HG02943 (cell line): Measurements from ENCODE around the gene TINCR.
"Not testable (repeated sequence)": the region's sequence is repeated elsewhere in the genome, so short reads cannot be mapped to it uniquely, and the experiment has no call there.

Experiments
- ATAC-seq: cut with Tn5 transposase; IDR thresholded peaks from one replicate; pipeline ENCODE4 v1.9.1; 2021; ENCODE audit warnings: mild to moderate bottlenecking, low read depth, moderate library complexity; ENCODE audit not compliant: unreplicated experiment

TINCR gene

DNA sequence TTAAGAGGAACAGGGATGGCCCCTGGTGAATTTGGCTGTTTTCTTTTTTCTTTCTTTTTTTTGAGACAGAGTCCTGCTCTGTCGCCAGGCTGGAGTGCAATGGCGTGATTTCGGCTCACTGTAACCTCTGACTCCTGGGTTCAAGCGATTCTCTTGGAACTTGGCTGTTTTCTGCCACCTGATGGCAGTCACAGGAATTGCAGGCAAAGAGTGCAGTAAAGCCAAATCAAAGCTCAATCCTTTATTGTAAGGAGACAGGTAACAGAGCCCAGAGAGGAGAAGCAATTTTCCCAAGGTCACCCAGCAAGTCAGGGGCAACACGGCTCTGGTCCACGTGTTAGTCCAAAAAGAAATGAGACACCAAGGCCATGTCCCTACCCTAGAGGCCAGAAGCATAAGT lies 6.2 kb downstream of the TINCR start:
- ATAC-seq: no peak

DNA sequence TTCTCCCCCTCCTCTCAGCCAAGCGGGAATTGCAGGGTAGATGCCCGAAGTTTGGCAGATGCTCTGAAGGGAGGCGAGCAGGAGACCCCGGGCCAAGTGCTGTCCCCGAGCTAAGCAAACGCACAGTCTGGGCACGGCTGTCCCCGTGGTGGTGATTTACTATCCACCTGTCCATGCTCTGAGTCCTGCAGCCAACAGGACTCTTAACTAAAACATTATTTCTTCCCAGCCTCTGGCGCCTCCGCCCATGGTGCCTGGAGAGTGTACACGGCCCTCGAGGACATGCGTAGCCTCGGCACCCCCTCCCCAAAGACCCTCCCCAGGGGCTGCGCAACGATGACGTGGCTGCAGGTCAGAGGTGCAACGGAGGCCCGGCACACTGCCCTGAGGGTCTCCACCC lies 7.6 kb downstream of the TINCR start:
- no peak for ATAC-seq

DNA sequence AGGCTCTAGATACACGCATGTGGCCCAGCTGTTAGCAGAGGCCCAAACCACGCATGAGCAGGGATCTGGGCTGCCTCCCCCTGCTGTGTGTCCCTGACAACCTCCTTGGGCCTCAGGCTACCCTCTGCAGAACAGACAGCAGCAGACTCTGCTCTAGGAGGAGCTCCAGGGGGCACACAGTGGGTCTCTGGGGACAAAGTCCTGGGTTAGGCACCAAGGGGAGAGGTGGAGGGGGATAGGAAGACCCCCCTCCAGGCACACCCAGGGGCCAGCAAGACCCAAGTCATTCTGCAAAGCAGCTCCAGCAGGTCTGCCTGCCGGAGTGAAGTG lies 8.0 kb downstream of the TINCR start:
- ATAC-seq: no peak

DNA sequence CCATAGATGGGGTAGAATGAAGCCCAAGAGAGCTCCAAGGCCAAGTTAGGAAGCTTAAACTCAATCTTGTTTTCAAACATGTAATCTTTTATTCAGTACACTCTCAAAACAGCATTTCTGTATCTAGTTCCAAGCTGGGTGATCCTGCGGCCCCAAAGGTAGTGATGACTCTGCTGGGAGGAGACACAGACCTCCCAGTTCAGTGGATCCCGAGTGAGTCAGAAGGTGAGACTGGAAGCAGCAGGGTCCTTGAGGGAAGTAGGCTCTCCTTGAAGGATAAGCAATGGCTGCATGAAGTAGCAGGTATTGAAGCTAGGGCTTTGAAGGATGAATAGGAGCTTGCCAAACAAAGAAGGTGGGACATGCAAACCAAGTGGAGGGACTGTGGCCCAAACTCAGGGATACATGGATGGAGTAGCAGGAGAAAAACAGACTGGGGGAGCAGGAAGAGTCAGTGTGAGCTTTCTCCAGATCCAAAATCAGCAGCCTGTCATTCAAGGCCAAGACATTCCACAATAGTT lies 9.6 kb downstream of the TINCR start:
- no peak for ATAC-seq

DNA sequence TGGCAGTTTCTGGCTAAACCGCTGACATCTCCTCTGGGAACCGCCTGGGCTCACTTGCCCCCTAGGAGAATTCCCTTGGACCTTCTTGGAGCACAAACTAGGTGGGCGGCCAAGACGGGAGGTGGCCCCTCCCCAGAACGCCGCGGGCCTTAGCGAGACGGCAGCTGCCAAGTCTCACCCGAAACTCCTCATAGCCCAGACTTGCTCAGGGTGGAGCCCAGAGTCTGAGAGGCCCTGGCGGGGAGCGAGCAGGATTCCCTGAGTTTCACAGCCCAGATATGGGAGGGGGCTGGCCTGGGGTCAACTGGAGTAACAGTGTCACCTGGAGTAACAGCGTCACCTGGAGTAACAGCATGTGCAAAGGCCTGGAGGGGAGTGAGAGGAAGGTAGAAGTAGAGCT lies 10.1 kb downstream of the TINCR start:
- no peak for ATAC-seq

DNA sequence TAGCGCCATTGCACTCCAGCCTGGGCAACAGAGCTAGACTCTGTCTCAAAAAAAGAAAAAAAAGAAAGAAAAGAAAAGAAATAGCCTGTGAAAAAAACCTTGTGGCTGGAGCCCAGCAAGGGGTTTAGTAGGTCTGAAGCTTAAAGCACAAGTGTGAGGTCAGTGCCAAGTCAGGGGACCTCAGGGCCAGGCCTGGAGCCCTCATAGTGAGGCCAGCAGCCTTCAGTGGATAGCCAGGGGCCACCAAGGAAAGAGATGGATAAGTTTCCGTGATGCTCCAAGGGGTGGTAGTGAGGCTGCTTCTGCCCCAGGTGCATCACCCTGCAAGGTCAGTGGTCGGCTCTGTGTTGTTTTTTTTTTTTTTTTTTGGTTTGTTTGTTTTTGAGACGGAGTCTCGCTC lies 12.9 kb downstream of the TINCR start:
- ATAC-seq: no peak

DNA sequence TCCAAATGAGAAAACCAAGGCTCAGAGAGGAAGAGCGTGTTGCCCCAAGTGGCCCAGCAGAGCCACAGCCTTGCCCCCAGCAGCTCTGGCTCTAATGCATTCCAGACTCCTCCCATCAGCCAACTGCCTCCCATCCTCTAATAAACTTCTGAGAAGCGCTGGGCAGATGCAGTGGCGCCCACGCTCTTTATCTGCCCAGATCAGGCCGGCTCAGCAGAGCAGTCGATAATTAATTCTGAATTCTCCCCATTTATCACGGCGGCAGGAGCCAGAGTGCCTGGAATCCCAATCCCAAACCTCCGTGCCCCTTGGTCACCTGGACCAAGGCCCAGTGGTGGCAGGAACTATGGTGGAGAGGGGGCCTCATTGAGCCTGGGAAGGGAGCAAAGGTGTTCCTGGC lies 13.9 kb downstream of the TINCR start:
- no peak for ATAC-seq

GRCh38 chr19:5547881-5548280 lies 19.9 kb downstream of the TINCR start:
- ATAC-seq: no peak

DNA sequence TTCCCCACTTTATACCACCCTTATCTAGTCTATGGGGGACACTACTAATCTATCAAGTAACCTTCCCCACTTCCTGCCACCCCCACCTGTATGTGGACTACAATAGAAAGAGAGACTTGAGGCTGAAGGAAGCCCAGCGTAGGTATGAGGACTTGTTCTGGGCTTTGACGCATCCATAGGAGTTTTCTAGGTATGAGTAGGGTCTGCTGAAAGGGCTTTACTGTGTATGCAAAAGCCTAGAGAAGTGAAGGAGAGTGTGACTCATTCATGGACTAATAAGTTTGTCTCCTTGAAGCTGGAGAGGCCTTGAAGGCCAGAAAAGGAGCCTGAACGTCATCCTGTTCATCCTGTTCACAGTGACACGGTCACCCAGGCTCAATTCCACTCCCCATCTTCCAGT lies 21.8 kb downstream of the TINCR start:
- no peak for ATAC-seq

GRCh38 chr19:5545051-5545450 lies 22.7 kb downstream of the TINCR start:
- ATAC-seq: no peak

DNA sequence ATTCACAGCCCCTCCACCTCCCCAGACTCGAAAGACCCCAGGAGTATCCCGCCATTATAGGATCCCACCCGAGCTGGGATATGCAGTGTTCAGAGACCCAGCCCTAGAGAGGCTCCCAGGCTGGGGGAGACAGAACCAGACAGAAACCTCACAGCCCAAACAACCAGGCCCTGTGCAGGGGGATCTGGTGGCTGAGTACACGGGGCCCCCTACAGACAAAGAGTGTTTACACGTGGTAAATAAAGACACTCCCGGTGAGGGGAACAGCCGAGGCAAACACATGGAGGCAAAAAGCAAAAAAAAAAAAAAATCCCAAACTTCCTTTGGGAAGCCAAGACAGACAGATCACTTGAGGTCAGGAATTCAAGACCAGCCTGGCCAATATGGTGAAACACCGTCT lies 25.1 kb downstream of the TINCR start:
- ATAC-seq: no peak

DNA sequence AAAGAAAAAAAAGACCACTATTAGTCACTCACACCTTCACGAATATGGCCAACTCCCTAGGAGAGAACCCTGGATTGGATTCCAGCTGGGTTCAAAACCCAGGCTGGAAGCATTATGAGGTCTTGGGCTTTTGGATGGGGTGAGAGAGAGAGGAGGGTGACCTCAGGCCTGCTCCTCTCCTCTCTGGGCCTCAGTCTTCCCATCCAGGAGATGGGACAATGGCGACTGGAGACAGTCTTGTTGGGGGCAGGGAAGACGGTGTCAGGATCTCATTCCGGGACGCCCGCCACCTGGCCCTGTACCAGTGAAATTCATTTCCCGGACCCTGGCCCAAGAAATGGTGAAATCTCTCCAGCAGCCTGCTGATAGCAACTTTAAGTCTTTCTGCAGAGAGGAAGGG lies 26.3 kb downstream of the TINCR start:
- no peak for ATAC-seq

DNA sequence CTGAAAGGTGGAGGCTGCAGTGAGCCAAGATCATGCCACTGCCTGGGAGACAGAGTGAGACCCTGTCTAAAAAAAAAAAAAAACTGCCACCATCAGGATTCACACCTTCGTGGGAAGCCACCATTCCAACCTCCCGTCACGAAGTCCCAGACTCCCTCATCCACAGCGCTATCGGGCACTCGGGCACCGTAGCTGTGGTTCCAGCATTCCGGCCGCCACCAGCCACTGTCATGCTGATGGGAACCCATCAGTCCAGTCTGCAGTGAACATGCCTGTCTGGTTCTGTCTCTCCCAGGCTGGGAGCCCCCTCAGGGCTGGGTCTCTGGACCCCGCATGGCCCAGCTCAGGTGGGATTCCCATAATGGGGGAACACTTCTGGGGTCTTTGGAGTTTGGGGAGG lies 27.5 kb downstream of the TINCR start:
- no peak for ATAC-seq

GRCh38 chr19:5537870-5538269 lies 29.9 kb downstream of the TINCR start:
- no peak for ATAC-seq

DNA sequence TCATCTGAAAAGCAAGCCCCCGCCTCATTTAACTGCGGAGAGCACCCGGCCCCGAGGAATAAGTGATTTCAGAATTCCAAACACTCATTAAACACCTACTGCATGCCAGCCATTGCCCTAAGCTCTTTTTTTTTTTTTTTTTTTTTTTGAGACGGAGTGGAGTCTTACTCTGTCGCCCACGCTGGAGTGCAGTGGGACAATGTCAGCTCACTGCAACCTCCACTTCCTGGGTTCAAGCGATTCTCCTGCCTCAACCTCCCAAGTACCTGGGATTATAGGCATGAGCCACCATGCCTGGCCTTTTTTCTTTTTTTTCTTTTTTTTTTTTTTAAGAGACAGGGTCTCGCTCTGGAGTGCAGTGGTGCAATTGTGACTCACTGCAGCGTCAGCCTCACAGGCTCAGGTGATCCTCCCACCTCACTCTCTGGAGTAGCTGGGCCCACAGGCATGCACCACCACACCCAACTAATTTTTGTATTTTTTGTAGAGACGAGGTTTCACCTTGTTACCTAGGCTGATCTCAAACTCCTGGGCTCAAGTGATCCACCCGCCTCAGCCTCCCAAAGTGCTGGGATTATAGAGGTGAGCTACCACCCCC lies 30.7 kb downstream of the TINCR start:
- not testable (repeated sequence) for ATAC-seq

DNA sequence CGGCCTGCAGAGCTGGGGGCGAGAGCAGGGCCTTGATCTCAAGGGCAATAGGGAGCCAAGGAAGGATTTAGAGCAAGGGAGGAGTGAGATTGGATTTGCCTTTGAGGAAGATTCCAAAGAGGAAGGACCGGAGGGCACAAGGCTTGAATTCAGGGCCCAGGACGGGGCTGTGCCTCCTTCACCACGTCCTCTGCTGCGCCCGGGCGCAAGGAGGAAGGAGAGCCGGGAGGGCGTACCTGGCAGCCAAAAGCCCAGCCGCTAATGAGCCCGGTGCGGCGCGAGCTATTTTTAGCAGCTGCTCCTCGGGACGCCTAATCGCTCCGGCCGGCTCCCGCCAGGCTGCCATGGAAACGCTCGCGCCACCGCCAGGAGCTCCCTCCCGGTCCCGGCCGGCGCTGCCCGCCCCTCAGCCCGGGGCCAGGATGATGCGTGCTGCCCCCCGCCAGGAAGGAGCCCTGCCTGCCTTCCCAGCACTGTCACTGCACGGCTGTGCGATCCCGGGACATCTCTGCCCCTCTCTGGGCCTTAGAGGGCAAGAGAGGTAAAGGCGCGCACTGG lies 31.3 kb downstream of the TINCR start:
- ATAC-seq: no peak

- no peak for ATAC-seq
These were observed 32.8 kb downstream of the TINCR start for GRCh38 chr19:5534787-5535586.

- no peak for ATAC-seq
These were observed 34.5 kb downstream of the TINCR start for GRCh38 chr19:5533257-5533656.

GRCh38 chr19:5530701-5531100 lies 37.1 kb downstream of the TINCR start:
- ATAC-seq: no peak

DNA sequence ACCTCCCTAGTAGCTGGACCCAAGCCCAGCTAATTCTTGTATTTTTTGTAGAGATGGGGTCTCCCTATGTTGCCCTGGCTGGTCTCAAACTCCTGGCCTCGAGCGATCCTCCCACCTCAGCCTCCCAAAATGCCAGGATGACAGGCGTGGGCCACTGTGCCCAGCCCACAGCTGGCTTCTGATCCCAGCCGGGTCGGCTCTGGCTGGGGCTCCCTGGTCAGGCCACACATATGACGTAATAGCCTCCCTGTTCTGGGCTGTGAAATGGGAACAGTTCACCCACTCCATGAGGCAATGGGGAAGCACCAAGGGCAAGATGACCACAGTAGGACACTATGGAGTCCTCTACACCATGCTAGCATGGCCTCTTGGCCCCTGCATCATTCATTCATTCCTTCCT lies 41.1 kb downstream of the TINCR start:
- no peak for ATAC-seq

GRCh38 chr19:5524081-5524480 lies 43.7 kb downstream of the TINCR start:
- no peak for ATAC-seq

DNA sequence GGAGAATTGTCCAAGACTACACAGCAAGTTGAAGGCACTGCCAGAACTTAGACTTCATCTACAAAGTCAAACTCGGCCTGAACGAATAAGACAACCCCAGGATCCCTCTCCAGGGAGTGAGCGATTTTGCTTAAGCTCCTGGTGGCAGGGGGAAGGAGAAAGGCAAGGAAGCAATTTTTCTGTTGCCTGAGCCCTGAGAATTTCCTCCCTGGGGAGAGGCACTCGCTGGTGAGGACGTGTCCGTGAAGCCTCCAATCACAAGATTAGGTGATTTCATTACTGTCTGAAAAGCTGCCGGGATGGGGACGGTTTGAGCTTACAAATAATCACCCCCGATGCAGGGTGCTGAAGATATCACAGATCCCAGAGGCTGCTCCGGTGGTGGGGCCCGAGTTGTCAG lies 45.6 kb downstream of the TINCR start:
- ATAC-seq: no peak
